Thoracic aorta (tissue), 2 donors: ENCODE results near the gene TBC1D9B. TPM values are rescaled to one million over a fixed set of nuclear protein-coding genes. Genes with fewer than 3 reads are reported as not detected.

ENCODE experiments used
- ATAC-seq: fragments of 150-250 bp; one replicate; pipeline ENCODE4 v1.8.0; 2017; ENCODE audit warnings: low read depth; ENCODE audit not compliant: insufficient number of reproducible peaks, low FRiP score
- DNase-seq: peaks from one replicate; pipeline ENCODE4 v3.0.0-alpha.2; 2020; ENCODE audit warnings: low spot score
- H3K27ac ChIP-seq, 2 donors: fragments of 200-600 bp; sonication (generic); 1 replicate in 1 of 2; 2 replicates in 1 of 2; pipeline ENCODE4 v1.5.1; 2016; ENCODE audit warnings: mild to moderate bottlenecking in 2 of 2, moderate library complexity in 2 of 2
- H3K27me3 ChIP-seq: fragments of 200-600 bp; sonication (generic); replicated peaks from 2 replicates; pipeline ENCODE4 v1.6.0; 2016; ENCODE audit warnings: mild to moderate bottlenecking; ENCODE audit not compliant: insufficient read depth
- H3K36me3 ChIP-seq: fragments of 200-600 bp; sonication (generic); one replicate; pipeline ENCODE4 v1.5.1; 2016
- H3K4me1 ChIP-seq, 2 donors: fragments of 200-600 bp; sonication (generic); 1 replicate in 1 of 2; 2 replicates in 1 of 2; pipeline versions ENCODE4 v1.5.1 to v1.6.0; 2016; ENCODE audit warnings: low read depth in 2 of 2, mild to moderate bottlenecking in 1 of 2; ENCODE audit not compliant: control insufficient read depth in 1 of 2
- H3K4me3 ChIP-seq: fragments of 200-600 bp; sonication (generic); 2 replicates; pipeline ENCODE4 v1.5.1; 2016; ENCODE audit warnings: mild to moderate bottlenecking
- H3K9me3 ChIP-seq: fragments of 200-600 bp; sonication (generic); 2 replicates; pipeline ENCODE4 v1.5.1; 2016
- total RNA-seq, 2 donors: library from RNA; depleted of rRNA; stranded (reverse); fragments of >200 nt; gene quantifications; one replicate each; pipeline versions ENCODE4 v1.1.0 to v1.2.3, GENCODE V29; 2016
- TF ChIP-seq, protein P1 (sequence below): fragments of 200-600 bp; sonication (generic); IDR thresholded peaks from one replicate; pipeline ENCODE4 v1.5.1; 2019; ENCODE audit warnings: antibody characterized with exemption

TBC1D9B gene
- total RNA-seq, 2 donors from 2014 or later, result 91.9 to 104 TPM

DNA sequence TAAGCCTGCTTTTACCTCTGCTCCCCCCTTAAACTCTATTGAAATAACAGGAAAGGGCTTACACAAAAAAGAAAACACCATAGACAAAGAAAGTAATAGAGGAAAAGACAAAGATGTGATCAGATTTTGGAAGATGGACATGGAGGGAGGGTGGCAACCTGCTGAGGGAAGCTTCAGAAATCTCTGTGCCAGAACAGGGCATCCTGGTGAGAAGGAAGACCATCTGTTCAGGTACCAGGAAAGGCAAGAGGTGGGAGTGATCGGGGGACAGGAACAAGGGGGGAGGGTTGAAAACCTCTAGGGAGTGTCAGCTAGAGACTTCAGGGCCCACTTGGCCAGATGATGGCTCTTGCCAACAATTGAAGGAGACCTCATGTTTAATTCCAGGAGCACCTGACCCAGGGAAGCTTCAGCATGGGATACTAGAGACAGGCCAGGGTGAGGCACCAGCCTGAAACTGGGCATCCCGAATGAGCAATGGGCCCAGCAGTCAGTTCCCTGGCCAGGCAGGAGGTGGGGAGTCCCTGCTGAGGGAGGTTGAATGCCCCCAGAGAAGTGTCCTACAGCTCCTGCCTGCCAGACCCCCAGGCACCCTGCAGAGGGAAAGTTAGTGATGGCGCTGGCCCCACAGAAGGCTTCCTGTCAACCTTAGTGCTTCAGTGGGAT is 78.8 kb downstream of the TBC1D9B start:
- ATAC-seq (no peak), DNase-seq (no peak)
- no peaks in the 10 kb centered on the region for H3K27me3 ChIP-seq
- H3K4me3 ChIP-seq, result no peak overlapping the region
- H3K9me3 ChIP-seq, result no peaks in the 10 kb centered on the region
- peaks cover 94% of the 10 kb centered on the region for H3K36me3 ChIP-seq
- peaks cover 16 to 49% of the 10 kb centered on the region in 2 donors for H3K4me1 ChIP-seq
- H3K27ac ChIP-seq, result peak overlapping the region in 1 of 2 donors; percentile 22
- TF ChIP-seq, protein P1, sequence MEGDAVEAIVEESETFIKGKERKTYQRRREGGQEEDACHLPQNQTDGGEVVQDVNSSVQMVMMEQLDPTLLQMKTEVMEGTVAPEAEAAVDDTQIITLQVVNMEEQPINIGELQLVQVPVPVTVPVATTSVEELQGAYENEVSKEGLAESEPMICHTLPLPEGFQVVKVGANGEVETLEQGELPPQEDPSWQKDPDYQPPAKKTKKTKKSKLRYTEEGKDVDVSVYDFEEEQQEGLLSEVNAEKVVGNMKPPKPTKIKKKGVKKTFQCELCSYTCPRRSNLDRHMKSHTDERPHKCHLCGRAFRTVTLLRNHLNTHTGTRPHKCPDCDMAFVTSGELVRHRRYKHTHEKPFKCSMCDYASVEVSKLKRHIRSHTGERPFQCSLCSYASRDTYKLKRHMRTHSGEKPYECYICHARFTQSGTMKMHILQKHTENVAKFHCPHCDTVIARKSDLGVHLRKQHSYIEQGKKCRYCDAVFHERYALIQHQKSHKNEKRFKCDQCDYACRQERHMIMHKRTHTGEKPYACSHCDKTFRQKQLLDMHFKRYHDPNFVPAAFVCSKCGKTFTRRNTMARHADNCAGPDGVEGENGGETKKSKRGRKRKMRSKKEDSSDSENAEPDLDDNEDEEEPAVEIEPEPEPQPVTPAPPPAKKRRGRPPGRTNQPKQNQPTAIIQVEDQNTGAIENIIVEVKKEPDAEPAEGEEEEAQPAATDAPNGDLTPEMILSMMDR, result no peak

- TF ChIP-seq, protein P1, result no peak
- Histone ChIP-seq H3K4me3 (no peak overlapping the region), H3K27ac (peak overlapping the region in 1 of 2 donors; percentile 26)
Measured at GRCh38 chr5:179827680-179828079, 80.0 kb downstream of the TBC1D9B start.

DNA sequence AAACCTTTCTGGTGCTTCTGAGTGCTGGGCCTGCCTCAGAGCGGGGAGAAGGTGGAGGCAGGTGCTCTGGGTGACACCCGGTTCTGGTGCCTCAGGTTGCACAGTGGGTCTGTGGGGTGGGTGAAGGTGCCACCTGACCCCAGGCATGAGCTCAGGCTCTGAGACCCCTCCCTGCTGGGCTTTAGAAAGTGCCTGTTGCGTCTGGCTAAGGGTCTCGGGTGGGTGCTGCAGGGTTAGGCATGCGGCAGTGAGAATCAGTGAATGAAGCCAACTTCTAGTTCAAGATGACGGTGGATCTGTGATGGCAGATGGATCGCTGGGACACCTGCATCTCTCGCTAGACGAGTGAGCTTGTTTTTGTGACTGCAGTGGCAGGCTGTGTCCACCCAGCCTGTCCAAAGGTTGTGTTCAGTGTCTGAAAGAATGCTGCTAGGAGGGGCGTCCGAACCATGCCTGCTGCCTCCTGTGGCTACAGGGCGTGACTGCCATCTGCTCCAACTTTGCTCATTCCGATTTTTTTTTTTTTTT is 82.0 kb downstream of the TBC1D9B start:
- TF ChIP-seq, protein P1, result no peak
- H3K36me3 ChIP-seq, result peaks cover 78% of the 10 kb centered on the region
- no peak overlapping the region for H3K4me3 ChIP-seq
- DNase-seq (no peak), ATAC-seq (no peak)
- no peaks in the 10 kb centered on the region for H3K9me3 ChIP-seq
- H3K4me1 ChIP-seq, result peaks cover 33 to 64% of the 10 kb centered on the region in 2 donors
- H3K27ac ChIP-seq, result no peak overlapping the region
- H3K27me3 ChIP-seq, result no peaks in the 10 kb centered on the region

More at GRCh38 chr5:179827680-179828079, 80.0 kb downstream of the TBC1D9B start:
- H3K9me3 ChIP-seq, result no peaks in the 10 kb centered on the region
- DNase-seq (no peak), ATAC-seq (no peak)
- H3K27me3 ChIP-seq, result no peaks in the 10 kb centered on the region
- H3K4me1 ChIP-seq, result peaks cover 25 to 54% of the 10 kb centered on the region in 2 donors
- peaks cover 92% of the 10 kb centered on the region for H3K36me3 ChIP-seq

DNA sequence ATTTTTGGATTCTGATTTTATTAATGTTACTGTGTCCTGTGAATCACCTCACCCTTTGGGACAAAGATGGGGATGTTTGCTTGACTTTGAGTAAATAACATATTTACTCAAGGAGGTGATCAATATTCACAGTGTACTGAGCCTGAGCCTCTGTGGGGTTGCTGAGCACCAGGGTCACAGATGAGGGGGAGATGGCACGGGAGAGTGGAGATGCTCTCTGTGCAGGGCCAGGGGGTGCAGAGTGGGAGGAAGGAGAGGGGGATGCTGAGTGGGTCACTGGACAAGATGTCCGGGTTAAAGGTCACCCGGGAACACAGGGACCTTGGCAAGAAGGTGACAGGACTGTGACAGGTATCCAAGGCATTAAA is 83.0 kb downstream of the TBC1D9B start:
- Histone ChIP-seq H3K4me1 (peaks cover 36 to 70% of the 10 kb centered on the region in 2 donors), H3K9me3 (no peaks in the 10 kb centered on the region), H3K4me3 (no peak overlapping the region), H3K27ac (no peak overlapping the region), H3K36me3 (peaks cover 68% of the 10 kb centered on the region), H3K27me3 (no peaks in the 10 kb centered on the region)
- TF ChIP-seq, protein P1, result no peak
- DNase-seq (no peak), ATAC-seq (no peak)

DNA sequence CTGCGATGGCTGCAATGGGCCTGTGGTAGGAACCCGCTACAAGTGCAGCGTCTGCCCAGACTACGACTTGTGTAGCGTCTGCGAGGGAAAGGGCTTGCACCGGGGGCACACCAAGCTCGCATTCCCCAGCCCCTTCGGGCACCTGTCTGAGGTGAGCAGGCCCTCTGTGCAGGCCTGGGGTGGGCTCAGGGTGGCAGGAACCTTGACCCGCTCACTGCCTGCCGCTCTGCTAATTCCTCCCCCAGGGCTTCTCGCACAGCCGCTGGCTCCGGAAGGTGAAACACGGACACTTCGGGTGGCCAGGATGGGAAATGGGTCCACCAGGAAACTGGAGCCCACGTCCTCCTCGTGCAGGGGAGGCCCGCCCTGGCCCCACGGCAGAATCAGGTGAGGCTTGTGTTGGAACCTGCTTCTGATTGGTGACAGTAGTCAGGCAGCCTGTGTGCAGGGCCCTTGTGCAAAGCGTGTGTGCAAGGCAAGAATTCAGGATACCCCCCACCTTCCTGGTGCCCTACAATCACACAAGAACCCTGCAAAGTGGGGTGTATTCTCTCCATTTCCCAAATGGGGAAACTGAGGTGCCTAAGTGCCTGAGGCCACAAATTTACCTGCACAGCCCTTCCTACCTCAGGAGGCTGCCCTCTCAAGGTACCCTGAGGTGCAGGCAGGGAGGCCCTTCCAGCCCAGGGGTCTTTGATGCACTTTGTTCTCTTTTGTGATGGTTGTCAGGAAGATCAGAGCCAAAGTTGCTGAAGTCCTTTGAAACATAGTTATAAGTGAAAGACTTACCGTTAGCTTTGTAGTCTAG is 83.6 kb downstream of the TBC1D9B start:
- DNase-seq (no peak), ATAC-seq (no peak)
- Histone ChIP-seq H3K4me1 (peaks cover 42 to 76% of the 10 kb centered on the region in 2 donors), H3K27ac (peak overlapping the region in 1 of 2 donors; percentile 38), H3K27me3 (no peaks in the 10 kb centered on the region), H3K9me3 (no peaks in the 10 kb centered on the region), H3K4me3 (peak overlapping the region; percentile 99), H3K36me3 (peaks cover 64% of the 10 kb centered on the region)
- TF ChIP-seq, protein P1, result no peak
